Endothelial cell of umbilical vein (primary cell): ENCODE results near the gene COG5.

Experiments used
- CTCF ChIP-seq, 2 donors: IDR thresholded peaks; 1 replicate in 1 of 2; 2 replicates in 1 of 2; pipeline ENCODE4 v1.5.1; 2011; ENCODE audit warnings: low read length in 2 of 2, mild to moderate bottlenecking in 2 of 2, moderate library complexity in 2 of 2, control low read depth in 1 of 2, inconsistent platforms in 1 of 2, low read depth in 1 of 2; ENCODE audit not compliant: insufficient read depth in 1 of 2; ENCODE audit errors: extremely low read depth in 1 of 2
- EZH2 ChIP-seq: IDR thresholded peaks from 2 replicates; pipeline ENCODE4 v1.6.1; 2012; ENCODE audit warnings: borderline replicate concordance, low read depth, mild to moderate bottlenecking, moderate library complexity, low read length, inconsistent platforms; ENCODE audit not compliant: severe bottlenecking
- FOS ChIP-seq: IDR thresholded peaks from 2 replicates; pipeline ENCODE4 v1.6.1; 2011; ENCODE audit warnings: mild to moderate bottlenecking, low read length, moderate library complexity, borderline replicate concordance; ENCODE audit not compliant: insufficient read depth
- GATA2 ChIP-seq: IDR thresholded peaks from 2 replicates; pipeline ENCODE4 v1.7.0; 2011; ENCODE audit warnings: low read depth, mild to moderate bottlenecking, moderate library complexity, mixed read lengths, low read length; ENCODE audit not compliant: insufficient read length, insufficient read depth
- JUN ChIP-seq: IDR thresholded peaks from 2 replicates; pipeline ENCODE4 v1.6.1; 2011; ENCODE audit warnings: borderline replicate concordance, low read depth; ENCODE audit not compliant: insufficient read length, insufficient read depth
- MAX ChIP-seq: IDR thresholded peaks from 2 replicates; pipeline ENCODE4 v1.6.1; 2011; ENCODE audit not compliant: insufficient read depth, insufficient read length
- MYC ChIP-seq: IDR thresholded peaks from one replicate; pipeline ENCODE4 v1.6.1; 2011; ENCODE audit warnings: mild to moderate bottlenecking, low read depth, low read length
- POLR2A ChIP-seq: IDR thresholded peaks from 2 replicates; pipeline ENCODE4 v1.6.1; 2012; ENCODE audit warnings: low read depth, mild to moderate bottlenecking, control low read depth, low read length
- POLR2AphosphoS5 ChIP-seq: IDR thresholded peaks from 2 replicates; pipeline ENCODE4 v1.6.1; 2012; ENCODE audit warnings: low read depth, mild to moderate bottlenecking, control low read depth, low read length, moderate library complexity; ENCODE audit not compliant: insufficient read depth

GRCh38 chr7:107173191-107173590 is 390.5 kb downstream of the COG5 start:
- TF ChIP-seq POLR2A: no peak
- TF ChIP-seq POLR2AphosphoS5: no peak
- TF ChIP-seq CTCF (IDR thresholded peaks at IDR 0.05; ENCODE audit: extremely low read depth in 1 of 2, insufficient read depth in 1 of 2, low read depth in 1 of 2, low read length in 2 of 2): no peak
- TF ChIP-seq EZH2: no peak
- no peak for TF ChIP-seq MYC
- TF ChIP-seq FOS: no peak
- no peak for TF ChIP-seq MAX
- TF ChIP-seq JUN: no peak
- no peak for TF ChIP-seq GATA2
